ENCODE measurements around the gene PDC.
A peak's percentile ranks its signal among the peaks of the same experiment; 100 is the strongest.

The PDC gene

GRCh38 chr1:186461014-186461413 lies at the start of gene PDC:
Gene PDC (minus strand): TSS chr1:186461114. CDS start chr1:186449459, 11,655 bp downstream.
- no peak for DNase-seq (ENCODE audit: low read depth in 2 of 2, low spot score in 1 of 2)

GRCh38 chr1:186503190-186503589 lies 42.3 kb upstream of the PDC start:
- no peak for DNase-seq (ENCODE audit: low read depth in 2 of 2, low spot score in 1 of 2)

DNA sequence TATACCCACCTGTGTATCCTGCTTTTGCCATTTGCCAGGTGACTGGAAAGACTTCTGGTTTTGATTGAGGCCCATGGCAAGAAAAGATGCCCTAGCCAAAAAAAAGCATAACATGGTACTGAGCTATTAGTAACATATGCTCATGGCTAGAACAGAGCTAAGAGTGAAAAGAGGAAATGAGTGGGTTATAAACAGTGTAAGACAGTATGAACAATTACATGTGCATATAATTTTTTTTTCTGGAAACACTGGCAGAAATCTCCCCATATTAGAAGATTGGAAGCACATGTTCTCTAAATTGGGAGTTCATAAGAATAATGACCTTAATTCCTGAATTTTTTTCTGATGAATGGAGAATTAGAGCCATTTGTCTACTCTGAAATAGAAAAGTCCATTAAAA lies 41.2 kb upstream of the PDC start:
- DNase-seq (ENCODE audit: low read depth in 2 of 2, low spot score in 1 of 2) = no peak

DNA sequence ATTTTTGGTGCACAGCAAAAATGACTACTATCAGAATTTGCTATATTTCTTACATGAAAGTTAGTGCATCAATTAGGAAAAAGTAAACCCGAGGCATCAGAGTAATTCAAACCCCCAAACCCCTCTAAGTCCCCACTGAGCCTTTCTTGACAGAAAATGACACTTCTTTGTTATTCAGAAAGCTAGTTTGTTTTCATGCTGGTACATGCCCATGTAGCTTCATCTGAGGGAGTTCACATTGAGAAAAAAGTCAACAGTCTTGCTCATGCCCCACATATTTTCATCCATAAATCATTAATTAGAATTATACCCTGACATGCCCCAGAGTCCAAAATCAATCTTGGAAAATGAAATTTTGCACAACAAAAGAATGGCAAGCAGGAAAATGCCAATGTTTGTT lies 39.9 kb upstream of the PDC start:
- DNase-seq (ENCODE audit: low read depth in 2 of 2, low spot score in 1 of 2) = no peak

- DNase-seq (ENCODE audit: low read depth in 2 of 2, low spot score in 1 of 2) = no peak
Observed at GRCh38 chr1:186499571-186499970, 38.7 kb upstream of the PDC start.

DNA sequence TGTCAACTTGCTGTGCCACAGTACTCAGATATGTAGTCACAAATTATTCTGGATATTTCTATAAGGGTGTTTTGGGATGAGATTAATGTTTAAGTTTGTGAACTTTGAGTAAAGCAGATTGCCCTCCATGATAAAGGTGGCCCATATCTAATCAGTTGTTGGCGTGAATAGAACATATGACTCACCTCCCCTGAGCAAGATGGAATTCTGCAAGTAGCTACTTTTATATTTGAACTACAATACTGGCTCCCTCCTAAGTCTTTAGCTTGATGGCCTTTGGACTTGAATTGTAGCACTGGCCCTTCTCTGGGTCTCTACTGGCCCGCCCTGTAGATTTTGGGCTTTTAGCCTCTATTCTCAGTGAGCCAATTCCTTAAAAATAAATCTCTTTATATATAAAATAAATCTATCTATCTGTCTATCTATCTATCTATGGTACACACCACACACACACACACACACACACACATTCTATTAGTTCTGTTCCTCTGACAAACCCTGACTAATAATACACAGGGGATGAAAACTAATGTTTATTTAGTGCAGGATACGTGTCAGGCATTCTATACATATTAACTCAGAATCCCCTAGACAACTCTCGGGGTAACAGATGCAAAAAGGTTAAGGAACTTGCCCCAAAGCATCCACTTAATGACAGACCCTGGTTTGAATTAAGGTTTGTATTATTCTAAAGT lies 37.9 kb upstream of the PDC start:
- DNase-seq (ENCODE audit: low read depth in 2 of 2, low spot score in 1 of 2) = no peak

DNA sequence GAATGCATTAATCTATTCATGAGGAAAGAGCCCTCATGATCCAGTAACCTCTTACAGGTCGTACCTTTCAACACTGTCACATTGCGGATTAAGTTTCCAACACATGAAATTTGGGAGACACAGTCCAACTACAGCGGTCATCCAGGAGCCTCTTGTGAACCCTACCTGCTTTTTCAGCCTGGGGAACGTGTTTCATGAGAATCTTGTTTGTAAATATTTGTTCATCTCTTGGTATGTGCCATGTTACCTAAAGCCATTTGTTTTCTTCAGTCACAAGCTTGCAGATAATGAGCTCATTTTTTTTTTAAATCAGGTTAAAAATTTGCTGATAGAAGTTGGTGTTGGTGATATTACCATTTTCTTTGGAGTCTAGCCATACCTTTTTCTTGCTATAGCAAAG lies 37.2 kb upstream of the PDC start:
- no peak for DNase-seq (ENCODE audit: low read depth in 2 of 2, low spot score in 1 of 2)

- DNase-seq (ENCODE audit: low read depth in 2 of 2, low spot score in 1 of 2) = no peak
Observed at GRCh38 chr1:186497651-186498050, 36.7 kb upstream of the PDC start.

DNA sequence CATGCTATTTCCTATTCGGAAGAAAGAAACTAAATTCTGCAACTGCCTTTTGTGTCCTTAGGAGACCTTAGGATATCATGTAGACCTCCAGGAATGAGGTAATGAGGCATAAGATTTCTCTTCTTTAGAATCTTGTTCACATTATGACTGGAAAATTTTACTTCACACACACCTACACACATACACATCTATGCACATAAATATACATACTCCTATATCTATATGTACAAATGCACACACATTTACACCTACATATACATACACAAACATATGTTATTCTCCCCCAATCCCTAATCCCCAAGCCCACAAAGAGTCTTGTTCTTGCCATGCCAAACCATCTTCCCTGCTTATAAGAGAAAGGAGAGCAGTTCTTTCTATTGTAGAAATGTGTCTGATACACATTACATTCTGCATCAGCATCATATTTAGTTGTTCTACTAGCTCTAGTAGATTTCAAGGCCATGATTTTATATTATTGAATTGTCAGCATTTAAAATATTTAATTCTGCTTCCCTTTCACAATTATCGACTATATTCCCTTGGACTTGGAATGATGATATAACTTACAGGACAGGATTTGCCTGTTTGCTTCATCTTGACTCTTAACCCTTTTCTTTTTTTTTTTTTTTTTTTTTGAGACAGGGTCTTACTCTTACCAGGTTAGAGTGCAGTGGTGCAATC lies 35.4 kb upstream of the PDC start:
- DNase-seq (ENCODE audit: low read depth in 2 of 2, low spot score in 1 of 2) = no peak

GRCh38 chr1:186494832-186495271 lies 33.9 kb upstream of the PDC start:
- DNase-seq (ENCODE audit: low read depth in 2 of 2, low spot score in 1 of 2) = no peak

GRCh38 chr1:186492531-186493291 lies 31.8 kb upstream of the PDC start:
- no peak for DNase-seq (ENCODE audit: low read depth in 2 of 2, low spot score in 1 of 2)

- no peak for DNase-seq (ENCODE audit: low read depth in 2 of 2, low spot score in 1 of 2)
Observed at GRCh38 chr1:186491336-186491735, 30.4 kb upstream of the PDC start.

GRCh38 chr1:186487163-186487562 lies 26.2 kb upstream of the PDC start:
- no peak for DNase-seq (ENCODE audit: low read depth in 2 of 2, low spot score in 1 of 2)

- no peak for DNase-seq (ENCODE audit: low read depth in 2 of 2, low spot score in 1 of 2)
Observed at GRCh38 chr1:186486061-186486460, 25.1 kb upstream of the PDC start.

- DNase-seq (ENCODE audit: low read depth in 2 of 2, low spot score in 1 of 2) = no peak
Observed at GRCh38 chr1:186483561-186483960, 22.6 kb upstream of the PDC start.

GRCh38 chr1:186482661-186483255 lies 21.8 kb upstream of the PDC start:
- DNase-seq (ENCODE audit: low read depth in 2 of 2, low spot score in 1 of 2) = peak; percentile 1 to 9

GRCh38 chr1:186481303-186481888 lies 20.5 kb upstream of the PDC start:
- no peak for DNase-seq (ENCODE audit: low read depth in 2 of 2, low spot score in 1 of 2)

GRCh38 chr1:186479162-186479561 lies 18.2 kb upstream of the PDC start:
- no peak for DNase-seq (ENCODE audit: low read depth in 2 of 2, low spot score in 1 of 2)

DNA sequence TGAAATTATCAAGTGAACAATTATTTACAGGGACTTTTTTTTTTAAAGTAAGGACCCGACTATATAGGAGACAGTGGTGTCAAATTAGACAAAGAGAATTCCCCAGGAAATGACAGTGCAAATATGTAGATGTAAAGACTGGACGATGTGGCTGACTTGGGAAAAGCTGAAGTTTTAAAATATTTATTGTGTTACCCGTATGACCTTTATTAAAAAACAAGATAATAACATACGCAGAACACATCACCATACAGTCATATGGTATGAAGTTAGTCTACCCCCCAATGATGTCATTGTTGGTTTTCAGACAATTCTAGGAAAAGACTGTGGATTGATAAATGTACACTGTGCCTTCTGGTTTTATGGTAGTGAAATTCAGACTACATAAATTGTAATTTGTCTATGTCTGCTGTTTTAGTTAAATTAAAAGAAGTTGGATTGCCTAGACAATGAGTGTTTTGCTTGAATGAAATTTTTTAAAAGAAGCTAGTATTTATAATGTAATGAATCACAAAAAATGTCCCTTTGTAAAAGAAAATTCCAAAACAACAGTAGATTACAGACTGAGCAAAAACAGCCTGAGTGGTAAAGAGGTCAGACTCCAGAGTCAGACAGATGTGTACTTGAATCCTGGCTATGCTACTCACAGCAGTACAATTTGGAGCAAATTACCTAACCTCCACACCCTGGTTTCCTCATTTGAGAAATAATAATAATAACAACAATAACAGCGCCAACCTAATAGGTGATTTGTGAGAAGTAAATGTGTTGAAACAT lies 15.5 kb upstream of the PDC start:
- DNase-seq (ENCODE audit: low read depth in 2 of 2, low spot score in 1 of 2) = no peak

GRCh38 chr1:186474208-186474607 lies 13.3 kb upstream of the PDC start:
- no peak for DNase-seq (ENCODE audit: low read depth in 2 of 2, low spot score in 1 of 2)

DNA sequence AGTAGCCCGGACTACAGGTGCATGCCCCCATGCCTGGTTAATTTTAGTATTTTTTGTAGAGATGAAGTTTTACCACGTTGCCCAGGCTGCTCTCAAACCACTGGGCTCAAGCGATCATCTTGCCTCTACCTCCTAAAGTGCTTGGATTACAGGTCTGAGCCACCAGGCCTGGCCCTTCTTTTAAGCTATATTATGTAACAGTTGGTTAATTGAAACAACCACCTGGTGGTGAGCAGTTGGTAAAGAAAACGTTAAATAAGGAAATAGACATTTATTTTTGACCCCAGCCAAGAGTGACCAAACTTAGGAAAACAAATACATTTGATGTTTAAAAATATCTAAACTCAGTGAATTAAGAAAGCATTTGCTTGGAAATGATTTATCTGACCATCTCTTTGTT lies 12.1 kb upstream of the PDC start:
- DNase-seq (ENCODE audit: low read depth in 2 of 2, low spot score in 1 of 2) = no peak
